SU-DHL-6 (cell line): ENCODE data around the gene EMC10.

ENCODE experiments used
- H2AFZ ChIP-seq: fragments of 200-600 bp; sonication (generic); 2 replicates; pipeline ENCODE4 v1.6.1; 2014; ENCODE audit warnings: low read depth, mild to moderate bottlenecking, moderate library complexity, mixed read lengths, antibody characterized with exemption, low read length; ENCODE audit not compliant: severe bottlenecking
- H3F3A ChIP-seq: fragments of 200-600 bp; shearing (Covaris generic); 2 replicates; pipeline ENCODE4 v1.6.0; 2016; ENCODE audit warnings: antibody characterized with exemption, mild to moderate bottlenecking; ENCODE audit not compliant: insufficient read depth
- H3K27ac ChIP-seq: fragments of 200-600 bp; sonication (generic); 2 replicates; pipeline ENCODE4 v1.5.1; 2016; ENCODE audit warnings: low read depth, mild to moderate bottlenecking, low read length, moderate library complexity, mixed read lengths
- H3K27me3 ChIP-seq: fragments of 200-600 bp; sonication (generic), shearing (Covaris generic); 2 replicates; pipeline ENCODE4 v1.6.0; 2014; ENCODE audit warnings: mild to moderate bottlenecking, low read length
- H3K36me3 ChIP-seq: fragments of 200-600 bp; sonication (generic); 2 replicates; pipeline ENCODE4 v1.6.1; 2014; ENCODE audit warnings: mild to moderate bottlenecking, low read length, mixed read lengths
- H3K4me2 ChIP-seq: fragments of 300-600, 200-600 bp; shearing (Covaris generic), sonication (generic); 2 replicates; pipeline ENCODE4 v1.6.0; 2014; ENCODE audit warnings: low read length, low read depth, mild to moderate bottlenecking; ENCODE audit not compliant: poor library complexity, severe bottlenecking
- H3K4me3 ChIP-seq: fragments of 200-600 bp; sonication (generic); 2 replicates; pipeline ENCODE4 v1.5.1; 2014; ENCODE audit warnings: antibody characterized with exemption, low read length, mild to moderate bottlenecking, mixed read lengths; ENCODE audit not compliant: insufficient read depth, poor library complexity, severe bottlenecking
- H3K79me2 ChIP-seq: fragments of 200-600 bp; sonication (generic); 2 replicates; pipeline ENCODE4 v1.6.1; 2014; ENCODE audit warnings: mild to moderate bottlenecking, low read length, moderate library complexity; ENCODE audit not compliant: insufficient read depth
- H3K9ac ChIP-seq: fragments of 200-600 bp; sonication (generic); 2 replicates; pipeline ENCODE4 v1.7.0; 2014; ENCODE audit warnings: mild to moderate bottlenecking, low read length
- H3K9me2 ChIP-seq: fragments of 200-600 bp; sonication (generic); replicated peaks from 2 replicates; pipeline ENCODE4 v1.6.1; 2014; ENCODE audit warnings: low read length; ENCODE audit not compliant: insufficient read depth
- H3K9me3 ChIP-seq: fragments of 200-600 bp; sonication (generic); 2 replicates; pipeline ENCODE4 v1.6.1; 2014; ENCODE audit warnings: low read length, mixed read lengths; ENCODE audit not compliant: insufficient read depth
- H4K20me1 ChIP-seq: fragments of 200-600 bp; sonication (generic); 2 replicates; pipeline ENCODE4 v1.6.1; 2014; ENCODE audit warnings: low read depth, mild to moderate bottlenecking, antibody characterized with exemption, low read length, moderate library complexity, mixed read lengths
- CTCF ChIP-seq: fragments of 200-600 bp; sonication (generic); IDR thresholded peaks from one replicate; pipeline ENCODE4 v1.5.1; 2017; ENCODE audit warnings: antibody characterized with exemption, mild to moderate bottlenecking, low read length, moderate library complexity; ENCODE audit not compliant: insufficient read depth, poor library complexity, severe bottlenecking
- EZH2phosphoT487 ChIP-seq: fragments of 200-600 bp; sonication (generic), shearing (Covaris generic); conservative IDR thresholded peaks from 2 replicates; pipeline ENCODE4 v1.6.1; 2018; ENCODE audit warnings: mild to moderate bottlenecking, antibody characterized with exemption, low read length, moderate library complexity, mixed read lengths

EMC10 gene

DNA sequence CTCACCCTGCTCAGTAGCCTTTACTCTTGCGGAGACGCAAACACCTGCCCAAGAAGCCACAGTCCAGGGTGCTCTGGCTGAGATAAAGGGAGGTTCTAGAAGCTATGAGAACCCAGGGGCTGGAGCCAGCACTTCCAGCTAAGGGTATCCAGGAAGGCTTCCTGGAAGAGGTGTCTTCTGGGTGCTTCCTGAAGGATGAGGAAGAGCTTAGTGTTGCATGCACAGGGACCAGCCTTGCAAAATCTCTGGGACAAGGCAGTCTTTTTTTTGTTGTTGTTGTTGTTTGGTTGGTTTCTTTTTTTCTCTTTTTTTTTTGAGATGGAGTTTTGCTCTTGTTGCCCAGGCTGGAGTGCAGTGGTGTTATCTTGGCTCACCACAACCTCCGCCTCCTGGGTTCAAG is 23.1 kb upstream of the EMC10 start:
- Histone ChIP-seq H3K9me2 (no peaks in the 10 kb centered on the region), H3K9ac (no peak overlapping the region)
- TF ChIP-seq EZH2phosphoT487 (no peak), CTCF (no peak)

DNA sequence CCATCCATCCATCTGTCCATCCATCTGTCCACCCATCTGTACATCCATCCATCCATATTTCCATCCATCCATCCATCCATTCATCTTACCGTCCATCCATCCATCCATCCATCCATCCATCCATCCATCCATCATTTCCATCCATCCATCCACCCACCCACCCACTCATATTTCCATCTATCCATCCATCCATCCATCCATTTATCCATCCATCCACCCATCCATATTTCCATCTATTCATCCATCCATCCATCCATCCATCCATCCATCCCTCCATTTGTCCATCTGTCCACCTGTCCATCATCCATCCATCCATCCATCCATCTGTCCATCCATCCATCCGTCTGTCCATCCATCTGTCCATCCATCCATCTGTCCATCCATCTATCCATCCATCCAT is 20.3 kb upstream of the EMC10 start:
- Histone ChIP-seq H3K27me3 (no peaks in the 10 kb centered on the region), H4K20me1 (no peaks in the 10 kb centered on the region), H3K4me2 (no peak overlapping the region), H3K27ac (no peak overlapping the region), H3K79me2 (no peaks in the 10 kb centered on the region), H3K9me2 (no peaks in the 10 kb centered on the region), H3K9ac (no peak overlapping the region), H3K4me3 (no peak overlapping the region), H2AFZ (no peak overlapping the region), H3K36me3 (no peaks in the 10 kb centered on the region), H3F3A (peaks cover 5% of the 10 kb centered on the region), H3K9me3 (no peaks in the 10 kb centered on the region)
- no peak for TF ChIP-seq CTCF
- TF ChIP-seq EZH2phosphoT487, result no peak

More for the DNA sequence above, 23.1 kb upstream of the EMC10 start:
- no peaks in the 10 kb centered on the region for H3K9me3 ChIP-seq
- H3K4me3 ChIP-seq, result no peak overlapping the region
- no peaks in the 10 kb centered on the region for H3K79me2 ChIP-seq
- no peaks in the 10 kb centered on the region for H3K27me3 ChIP-seq
- no peaks in the 10 kb centered on the region for H3F3A ChIP-seq
- no peak overlapping the region for H2AFZ ChIP-seq
- H3K4me2 ChIP-seq, result no peak overlapping the region
- H4K20me1 ChIP-seq, result no peaks in the 10 kb centered on the region
- no peaks in the 10 kb centered on the region for H3K36me3 ChIP-seq
- H3K27ac ChIP-seq, result no peak overlapping the region

- no peaks in the 10 kb centered on the region for H3K36me3 ChIP-seq
- peaks cover 5% of the 10 kb centered on the region for H3F3A ChIP-seq
- no peaks in the 10 kb centered on the region for H3K79me2 ChIP-seq
- no peak overlapping the region for H3K27ac ChIP-seq
- no peak overlapping the region for H2AFZ ChIP-seq
- no peaks in the 10 kb centered on the region for H3K27me3 ChIP-seq
- no peak overlapping the region for H3K9ac ChIP-seq
- H3K4me2 ChIP-seq, result no peak overlapping the region
- no peaks in the 10 kb centered on the region for H3K9me2 ChIP-seq
- no peak overlapping the region for H3K4me3 ChIP-seq
- TF ChIP-seq CTCF, result no peak
- TF ChIP-seq EZH2phosphoT487, result no peak
- no peaks in the 10 kb centered on the region for H3K9me3 ChIP-seq
- no peaks in the 10 kb centered on the region for H4K20me1 ChIP-seq
Measured at GRCh38 chr19:50457300-50457699, 19.0 kb upstream of the EMC10 start.
